Measurements from ENCODE around the gene ILKAP.

GRCh38 chr2:238203094-238203972 lies at the start of gene ILKAP:
- TF ChIP-seq POLR2A (IDR thresholded peaks at IDR 0.05; ENCODE audit: low read length) (peak; percentile 79), GATA1 (IDR thresholded peaks at IDR 0.05; ENCODE audit: low read depth, low read length) (no peak)
